Karpas-422 (cell line): ENCODE measurements around the gene GLRA2. TPM values are rescaled to one million over a fixed set of nuclear protein-coding genes. Genes with fewer than 3 reads are reported as not detected.

ENCODE experiments used
- DNase-seq: peaks from one replicate; pipeline ENCODE4 v3.0.0-alpha.2; 2015
- H2AFZ ChIP-seq: fragments of 200-600 bp; sonication (generic); 2 replicates; pipeline ENCODE4 v1.6.1; 2014; ENCODE audit warnings: antibody characterized with exemption, low read length, mixed read lengths
- H3K27ac ChIP-seq: fragments of 200-600 bp; sonication (generic); 2 replicates; pipeline ENCODE4 v1.5.1; 2014; ENCODE audit warnings: mild to moderate bottlenecking, low read length, moderate library complexity
- H3K27me3 ChIP-seq: fragments of 200-600 bp; sonication (generic); 2 replicates; pipeline ENCODE4 v1.6.1; 2014; ENCODE audit warnings: low read length, mixed read lengths
- H3K36me3 ChIP-seq: fragments of 200-600 bp; sonication (generic); 2 replicates; pipeline ENCODE4 v1.6.1; 2014; ENCODE audit warnings: low read length, mixed read lengths; ENCODE audit not compliant: insufficient read depth
- H3K4me1 ChIP-seq: fragments of 200-600 bp; sonication (generic); 2 replicates; pipeline ENCODE4 v1.6.1; 2014; ENCODE audit warnings: mild to moderate bottlenecking, low read length, mixed read lengths
- H3K4me2 ChIP-seq: fragments of 200-600 bp; sonication (generic); 2 replicates; pipeline ENCODE4 v1.6.1; 2014; ENCODE audit warnings: low read length, low read depth, mild to moderate bottlenecking; ENCODE audit not compliant: poor library complexity, severe bottlenecking
- H3K4me3 ChIP-seq: fragments of 200-600 bp; sonication (generic); 2 replicates; pipeline ENCODE4 v1.5.1; 2014; ENCODE audit warnings: mild to moderate bottlenecking, antibody characterized with exemption, low read length, mixed read lengths
- H3K79me2 ChIP-seq: fragments of 200-600 bp; sonication (generic); 2 replicates; pipeline ENCODE4 v1.6.1; 2014; ENCODE audit warnings: mild to moderate bottlenecking, low read length, mixed read lengths
- H3K9ac ChIP-seq: fragments of 200-600 bp; sonication (generic); 2 replicates; pipeline ENCODE4 v1.6.0; 2014; ENCODE audit warnings: low read length
- H3K9me2 ChIP-seq: fragments of 200-600 bp; sonication (generic), shearing (Covaris generic); replicated peaks from 2 replicates; pipeline ENCODE4 v1.6.0; 2014; ENCODE audit warnings: mild to moderate bottlenecking, low read length, moderate library complexity; ENCODE audit not compliant: insufficient read depth
- H3K9me3 ChIP-seq: fragments of 300-700, 200-600 bp; sonication (generic); 2 replicates; pipeline ENCODE4 v1.6.1; 2014; ENCODE audit warnings: low read length, mixed read lengths
- H4K20me1 ChIP-seq: fragments of 200-600 bp; sonication (generic); 2 replicates; pipeline ENCODE4 v1.6.1; 2014; ENCODE audit warnings: mild to moderate bottlenecking, antibody characterized with exemption, low read length, low read depth; ENCODE audit not compliant: insufficient read depth
- total RNA-seq: library from RNA; depleted of rRNA; stranded (reverse); fragments of >200 nt; shearing (Covaris generic); gene quantifications from 2 replicates; pipeline ENCODE4 v1.2.3, GENCODE V29; 2014; ENCODE audit warnings: low replicate concordance

GLRA2 gene
- total RNA-seq, 1 experiment from 2014 or later, result not detected

GRCh38 chrX:14738643-14739042 is 209.3 kb downstream of the GLRA2 start:
- H3K36me3 ChIP-seq, result no peaks in the 10 kb centered on the region
- no peak overlapping the region for H3K27ac ChIP-seq
- no peak overlapping the region for H3K4me3 ChIP-seq
- H2AFZ ChIP-seq, result no peak overlapping the region
- no peak overlapping the region for H3K4me2 ChIP-seq
- H3K9ac ChIP-seq, result no peak overlapping the region
- H3K27me3 ChIP-seq, result no peaks in the 10 kb centered on the region
- H3K4me1 ChIP-seq, result no peaks in the 10 kb centered on the region
- no peak for DNase-seq
- no peaks in the 10 kb centered on the region for H3K79me2 ChIP-seq
- no peaks in the 10 kb centered on the region for H3K9me3 ChIP-seq
- H3K9me2 ChIP-seq, result no peaks in the 10 kb centered on the region
- no peaks in the 10 kb centered on the region for H4K20me1 ChIP-seq

GRCh38 chrX:14753441-14753840 is 224.1 kb downstream of the GLRA2 start:
- H3K4me3 ChIP-seq, result no peak overlapping the region
- no peak overlapping the region for H3K9ac ChIP-seq
- H3K36me3 ChIP-seq, result no peaks in the 10 kb centered on the region
- no peaks in the 10 kb centered on the region for H3K27me3 ChIP-seq
- no peak overlapping the region for H2AFZ ChIP-seq
- H3K9me2 ChIP-seq, result no peaks in the 10 kb centered on the region
- no peak overlapping the region for H3K4me2 ChIP-seq
- no peaks in the 10 kb centered on the region for H3K79me2 ChIP-seq
- H3K4me1 ChIP-seq, result no peaks in the 10 kb centered on the region
- H4K20me1 ChIP-seq, result no peaks in the 10 kb centered on the region
- no peak for DNase-seq
- no peak overlapping the region for H3K27ac ChIP-seq
- no peaks in the 10 kb centered on the region for H3K9me3 ChIP-seq

GRCh38 chrX:14758029-14758491 is 228.7 kb downstream of the GLRA2 start:
- no peak overlapping the region for H3K9ac ChIP-seq
- H3K4me1 ChIP-seq, result no peaks in the 10 kb centered on the region
- H4K20me1 ChIP-seq, result no peaks in the 10 kb centered on the region
- H3K27me3 ChIP-seq, result no peaks in the 10 kb centered on the region
- no peaks in the 10 kb centered on the region for H3K36me3 ChIP-seq
- H3K9me3 ChIP-seq, result 0 out of 2 replicates have a peak, but pooled peaks cover 1% of the 10 kb centered on the region
- no peaks in the 10 kb centered on the region for H3K79me2 ChIP-seq
- H2AFZ ChIP-seq, result no peak overlapping the region
- H3K27ac ChIP-seq, result no peak overlapping the region
- H3K9me2 ChIP-seq, result no peaks in the 10 kb centered on the region
- DNase-seq, result no peak
- H3K4me3 ChIP-seq, result no peak overlapping the region
- H3K4me2 ChIP-seq, result no peak overlapping the region

- H3K4me3 ChIP-seq, result no peak overlapping the region
- no peaks in the 10 kb centered on the region for H3K27me3 ChIP-seq
- no peak overlapping the region for H3K27ac ChIP-seq
- no peak overlapping the region for H2AFZ ChIP-seq
- 0 out of 2 replicates have a peak, but pooled peaks cover 3% of the 10 kb centered on the region for H3K9me3 ChIP-seq
- H4K20me1 ChIP-seq, result no peaks in the 10 kb centered on the region
- H3K4me2 ChIP-seq, result no peak overlapping the region
- no peaks in the 10 kb centered on the region for H3K9me2 ChIP-seq
- H3K79me2 ChIP-seq, result no peaks in the 10 kb centered on the region
- no peak overlapping the region for H3K9ac ChIP-seq
- no peaks in the 10 kb centered on the region; the same call in 1 of the 2 replicates for H3K36me3 ChIP-seq
- no peaks in the 10 kb centered on the region for H3K4me1 ChIP-seq
- DNase-seq, result no peak
These were observed 246.1 kb downstream of the GLRA2 start for GRCh38 chrX:14775416-14775815.

- Histone ChIP-seq H4K20me1 (no peaks in the 10 kb centered on the region), H3K9me3 (0 out of 2 replicates have a peak, but pooled peaks cover 1% of the 10 kb centered on the region), H3K27ac (no peak overlapping the region), H3K36me3 (no peaks in the 10 kb centered on the region; the same call in 1 of the 2 replicates), H3K4me2 (no peak overlapping the region), H3K9me2 (no peaks in the 10 kb centered on the region), H3K9ac (no peak overlapping the region), H3K4me1 (no peaks in the 10 kb centered on the region), H3K27me3 (no peaks in the 10 kb centered on the region), H3K4me3 (no peak overlapping the region), H3K79me2 (no peaks in the 10 kb centered on the region), H2AFZ (no peak overlapping the region)
- no peak for DNase-seq
These were observed 247.6 kb downstream of the GLRA2 start for GRCh38 chrX:14776901-14777300.

- H3K4me1 ChIP-seq, result no peaks in the 10 kb centered on the region
- no peaks in the 10 kb centered on the region for H3K27me3 ChIP-seq
- no peaks in the 10 kb centered on the region for H4K20me1 ChIP-seq
- DNase-seq, result no peak
- H3K36me3 ChIP-seq, result no peaks in the 10 kb centered on the region; the same call in 1 of the 2 replicates
- no peak overlapping the region for H3K4me3 ChIP-seq
- no peaks in the 10 kb centered on the region for H3K9me2 ChIP-seq
- no peak overlapping the region for H2AFZ ChIP-seq
- H3K27ac ChIP-seq, result no peak overlapping the region
- no peaks in the 10 kb centered on the region for H3K79me2 ChIP-seq
- no peak overlapping the region for H3K9ac ChIP-seq
- H3K9me3 ChIP-seq, result no peaks in the 10 kb centered on the region
- no peak overlapping the region for H3K4me2 ChIP-seq
These were observed 248.2 kb downstream of the GLRA2 start for GRCh38 chrX:14777525-14777924.

GRCh38 chrX:14779580-14779979 is 250.2 kb downstream of the GLRA2 start:
- H3K4me1 ChIP-seq, result no peaks in the 10 kb centered on the region
- H3K27ac ChIP-seq, result no peak overlapping the region
- H3K9me3 ChIP-seq, result no peaks in the 10 kb centered on the region
- no peak overlapping the region for H3K4me3 ChIP-seq
- H3K9ac ChIP-seq, result no peak overlapping the region
- H2AFZ ChIP-seq, result no peak overlapping the region
- H3K79me2 ChIP-seq, result no peaks in the 10 kb centered on the region
- H3K9me2 ChIP-seq, result no peaks in the 10 kb centered on the region
- H3K4me2 ChIP-seq, result no peak overlapping the region
- H3K36me3 ChIP-seq, result no peaks in the 10 kb centered on the region
- DNase-seq, result no peak
- H4K20me1 ChIP-seq, result no peaks in the 10 kb centered on the region
- no peaks in the 10 kb centered on the region for H3K27me3 ChIP-seq
